ENCODE data around the gene CCR7. TPM values are rescaled to one million over a fixed set of nuclear protein-coding genes. Genes with fewer than 3 reads are reported as not detected.

Gene CCR7
- total and polyA plus RNA-seq, 2 of the 8 experiments (the other 6 are each of a cell fraction or from before 2014, with no cell fraction given) = 0.12 to 0.17 TPM

- Histone ChIP-seq H3K23me2 (ENCODE audit: low read depth, low read length) (no peaks in the 10 kb centered on the region), H4K8ac (ENCODE audit: extremely low read depth, insufficient read depth, low read length) (no peak overlapping the region), H2AFZ (ENCODE audit: low read length) (no peak overlapping the region), H3K79me2 (ENCODE audit: control insufficient read depth in 1 of 2, insufficient read depth in 2 of 2, low read length in 2 of 2) (no peaks in the 10 kb centered on the region), H2AK5ac (ENCODE audit: low read depth, low read length) (no peak overlapping the region), H4K5ac (ENCODE audit: insufficient read length, low read depth, low read length) (no peak overlapping the region), H3K27ac (ENCODE audit: low read depth, low read length) (no peak overlapping the region), H4K91ac (replicated peaks; ENCODE audit: insufficient read length, low read length) (no peak overlapping the region), H3K56ac (replicated peaks; ENCODE audit: insufficient read length, low read depth, low read length) (no peak overlapping the region), H3K4ac (replicated peaks; ENCODE audit: insufficient read length, low read depth, low read length) (no peak overlapping the region), H2BK120ac (replicated peaks; ENCODE audit: low read depth, low read length) (no peak overlapping the region), H4K20me1 (replicated peaks in 1 of 2; ENCODE audit: control insufficient read depth in 1 of 2, insufficient read depth in 2 of 2, low read length in 2 of 2) (no peaks in the 10 kb centered on the region), H3K36me3 (ENCODE audit: control insufficient read depth in 2 of 4, insufficient read depth in 4 of 4, low read length in 3 of 4) (no peaks in the 10 kb centered on the region), H3K4me2 (ENCODE audit: insufficient read depth in 1 of 2, low read depth in 2 of 2, low read length in 2 of 2) (no peak overlapping the region), H3K9ac (replicated peaks in 1 of 4; ENCODE audit: extremely low read depth in 1 of 4, low read depth in 3 of 4, low read length in 3 of 4) (no peak overlapping the region), H2BK20ac (ENCODE audit: low read length) (no peak overlapping the region), H3K14ac (ENCODE audit: insufficient read length) (no peak overlapping the region), H2BK12ac (ENCODE audit: low read depth, low read length) (no peak overlapping the region), H3K4me1 (replicated peaks in 1 of 4; ENCODE audit: control insufficient read depth in 3 of 4, insufficient read depth in 4 of 4, low read length in 3 of 4) (peaks cover 2 to 6% (median 4%) of the 10 kb centered on the region in 4 experiments), H3K23ac (ENCODE audit: insufficient read length) (no peak overlapping the region), H3K9me3 (ENCODE audit: insufficient read depth in 2 of 2, low read depth in 1 of 2, low read length in 1 of 2) (no peaks in the 10 kb centered on the region), H2BK5ac (ENCODE audit: low read depth, low read length) (no peak overlapping the region), H3K4me3 (ENCODE audit: extremely low read depth in 1 of 4, insufficient read depth in 2 of 4, low read depth in 3 of 4, low read length in 4 of 4) (no peak overlapping the region), H3K79me1 (ENCODE audit: low read depth, low read length) (no peaks in the 10 kb centered on the region), H2BK15ac (ENCODE audit: low read length) (no peak overlapping the region), H3K18ac (ENCODE audit: extremely low read depth, low read length) (no peak overlapping the region), H3K27me3 (replicated peaks in 1 of 4; ENCODE audit: control insufficient read depth in 3 of 4, extremely low read depth in 1 of 4, insufficient read depth in 3 of 4, low read length in 3 of 4) (no peaks in the 10 kb centered on the region)
- ChIA-PET POLR2A (ENCODE audit: partially characterized antibody) (interaction anchor here (1.1 kb wide), 1 partner anchor 21 kb away, joined by 4 read pairs; no protein-coding TSS in a partner anchor), CTCF (ENCODE audit: partially characterized antibody) (interaction anchor here (0.6 to 5.9 kb wide), 2 partner anchors 10 to 67 kb away, joined by 4 to 32 read pairs; no protein-coding TSS in a partner anchor)
- DNase-seq (ENCODE audit: low read depth in 1 of 2, low spot score in 2 of 2) (no peak), FAIRE-seq (no peak)
- TF ChIP-seq RBBP5 (IDR thresholded peaks at IDR 0.05; ENCODE audit: borderline replicate concordance, low read depth, low read length) (no peak), HDAC6 (IDR thresholded peaks at IDR 0.05; ENCODE audit: low read depth, low read length) (no peak), KDM5A (IDR thresholded peaks at IDR 0.05; ENCODE audit: low read length) (no peak), BRCA1 (IDR thresholded peaks at IDR 0.05; ENCODE audit: low read depth, low read length) (no peak), E2F6 (IDR thresholded peaks at IDR 0.05) (peak; percentile 18; the same call in 1 of the 2 replicates), POLR2AphosphoS5 (IDR thresholded peaks at IDR 0.05; ENCODE audit: low read depth, low read length) (no peak), RAD21 (IDR thresholded peaks at IDR 0.05 in 1 of 2, conservative IDR thresholded peaks at IDR 0.05 in 1 of 2; ENCODE audit: low read depth in 2 of 2, low read length in 2 of 2) (no peak)
- 83% methylated on average over 10 of the region's 10 CpGs; no CpG with 5 or more reads in 1 of the 2 experiments for WGBS, 2 experiments (ENCODE audit: extremely low coverage in 1 of 2, insufficient coverage in 1 of 2, insufficient read length in 1 of 2, insufficient replicate concordance in 2 of 2, low coverage in 1 of 2, low lambda C conversion rate in 2 of 2, missing lambda C conversion rate in 1 of 2)
Observed at GRCh38 chr17:40606548-40607353, 41.5 kb upstream of the CCR7 start.
